Rectal smooth muscle tissue (tissue), 1 donor: Measurements from ENCODE around the gene TNS1.
"Not testable (repeated sequence)": the region's sequence is repeated elsewhere in the genome, so short reads cannot be mapped to it uniquely, and the experiment has no call there.

Experiments used
- H3K27ac ChIP-seq: one replicate; pipeline ENCODE4 v1.7.0; 2013; ENCODE audit warnings: low read depth, low read length, inconsistent platforms
- H3K27me3 ChIP-seq: one replicate; pipeline ENCODE4 v1.7.0; 2013; ENCODE audit warnings: low read length; ENCODE audit not compliant: control insufficient read depth, insufficient read depth
- H3K36me3 ChIP-seq: one replicate; pipeline ENCODE4 v1.7.0; 2013; ENCODE audit warnings: low read length; ENCODE audit not compliant: control insufficient read depth, insufficient read depth
- H3K4me1 ChIP-seq: one replicate; pipeline ENCODE4 v1.7.0; 2013; ENCODE audit warnings: low read length; ENCODE audit not compliant: control insufficient read depth, insufficient read depth
- H3K4me3 ChIP-seq: one replicate; pipeline ENCODE4 v1.7.0; 2013; ENCODE audit warnings: low read length
- H3K9ac ChIP-seq: one replicate; pipeline ENCODE4 v1.7.0; 2013; ENCODE audit warnings: low read length

The TNS1 gene

DNA sequence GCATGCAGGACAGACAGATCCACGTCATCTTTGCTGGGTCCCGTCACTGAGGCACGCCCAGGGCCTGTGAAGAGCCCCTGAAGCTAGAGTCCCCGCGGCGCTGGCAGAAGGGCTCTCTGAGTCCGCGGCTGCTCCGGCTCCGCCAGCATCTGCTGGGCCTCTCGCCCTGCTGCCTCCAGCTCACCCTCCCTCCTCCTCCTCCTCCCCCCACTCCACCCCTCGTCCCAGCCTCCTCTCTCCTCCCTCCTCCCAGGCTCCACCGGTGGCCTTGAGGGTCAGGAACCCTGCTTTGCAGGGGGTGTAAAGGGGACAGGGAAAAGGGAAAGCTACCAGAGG is at the start of gene TNS1:
TNS1 (minus strand) TSS at position 151 of the 336 bp plus-strand sequence; CDS start at position 28, 123 bp downstream.
- Histone ChIP-seq H3K9ac (no peak within 1 kb of the TSS), H3K36me3 (no peaks in the 10 kb centered on the region), H3K4me1 (no peaks in the 10 kb centered on the region), H3K4me3 (peak within 1 kb of the TSS; percentile 41), H3K27me3 (peaks cover 2% of the 10 kb centered on the region), H3K27ac (peak within 1 kb of the TSS; percentile 40)

DNA sequence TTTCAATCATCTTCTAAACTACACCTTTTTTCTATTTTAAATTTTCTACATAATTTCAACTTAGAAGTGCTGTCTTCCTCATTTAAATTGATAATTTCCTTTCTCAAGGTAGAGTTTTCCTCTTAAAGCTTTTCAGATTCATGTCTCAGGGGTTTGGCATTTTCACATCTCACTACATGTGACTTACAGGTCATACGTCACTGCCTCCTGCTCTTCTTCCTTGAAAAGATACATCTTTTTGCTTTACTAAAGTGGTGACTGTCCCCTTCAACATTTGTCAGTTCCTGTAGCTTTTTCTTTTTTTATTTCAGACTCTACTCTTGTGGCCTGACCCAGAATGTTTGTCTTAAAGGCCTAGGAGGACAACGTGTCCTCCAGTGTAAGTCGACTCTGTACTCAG is 49.1 kb upstream of the TNS1 start:
- Histone ChIP-seq H3K27me3 (no peaks in the 10 kb centered on the region), H3K4me3 (no peak overlapping the region), H3K36me3 (no peaks in the 10 kb centered on the region), H3K4me1 (no peaks in the 10 kb centered on the region), H3K9ac (no peak overlapping the region), H3K27ac (no peak overlapping the region)

DNA sequence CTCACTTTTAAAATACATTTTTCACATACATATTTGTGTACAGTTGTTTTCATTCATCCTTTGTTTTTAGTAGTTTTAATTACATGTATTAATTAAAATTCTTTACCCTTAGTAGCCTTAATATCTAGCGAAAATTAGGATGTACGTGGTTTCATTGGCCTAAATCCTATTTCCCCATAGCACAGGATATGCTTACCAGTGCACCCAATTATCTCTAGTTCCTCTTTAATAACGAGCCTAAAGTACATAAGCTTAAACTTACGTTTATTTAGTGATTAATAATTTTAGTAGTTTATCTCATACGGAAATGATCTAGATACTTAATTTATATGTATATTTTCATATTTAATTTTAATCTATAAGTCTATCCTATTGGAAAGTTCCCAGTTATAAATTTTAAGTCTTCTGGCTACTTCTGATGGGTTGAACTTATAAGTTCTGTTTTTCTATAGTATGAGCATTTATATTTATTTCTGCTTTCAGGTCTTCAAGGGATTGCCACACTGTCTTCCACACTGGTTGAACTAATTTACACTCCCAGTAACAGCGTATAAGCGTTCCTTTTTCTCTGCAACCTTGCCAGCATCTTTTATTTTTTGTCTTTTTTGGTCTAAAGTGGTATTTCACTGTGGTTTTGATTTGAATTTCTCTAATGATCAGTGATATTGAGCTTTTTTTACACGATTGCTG is 44.9 kb upstream of the TNS1 start:
- no peaks in the 10 kb centered on the region for H3K36me3 ChIP-seq
- no peak overlapping the region for H3K27ac ChIP-seq
- no peaks in the 10 kb centered on the region for H3K27me3 ChIP-seq
- H3K9ac ChIP-seq = no peak overlapping the region
- H3K4me1 ChIP-seq = no peaks in the 10 kb centered on the region
- no peak overlapping the region for H3K4me3 ChIP-seq

DNA sequence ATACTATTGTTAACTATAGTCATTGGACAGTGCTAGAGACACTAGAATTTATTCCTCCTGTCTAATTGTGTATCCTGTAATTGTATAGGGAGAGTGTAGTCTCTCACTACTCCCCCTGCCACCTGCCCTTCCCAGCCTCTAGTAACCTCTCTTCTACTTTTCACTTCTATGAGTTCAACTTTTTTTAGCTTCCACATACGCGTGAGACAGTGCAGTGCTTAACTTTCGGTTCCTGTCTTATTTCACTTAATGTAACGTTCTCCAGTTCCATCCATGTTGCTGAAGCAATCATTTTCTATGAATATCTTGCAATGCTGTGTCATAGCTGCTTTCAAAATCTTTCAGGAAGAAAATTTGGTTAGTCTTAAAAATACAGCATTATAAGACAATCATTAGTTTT is 43.4 kb upstream of the TNS1 start:
- no peak overlapping the region for H3K4me3 ChIP-seq
- no peak overlapping the region for H3K9ac ChIP-seq
- no peaks in the 10 kb centered on the region for H3K36me3 ChIP-seq
- H3K27ac ChIP-seq = no peak overlapping the region
- no peaks in the 10 kb centered on the region for H3K27me3 ChIP-seq
- H3K4me1 ChIP-seq = no peaks in the 10 kb centered on the region

DNA sequence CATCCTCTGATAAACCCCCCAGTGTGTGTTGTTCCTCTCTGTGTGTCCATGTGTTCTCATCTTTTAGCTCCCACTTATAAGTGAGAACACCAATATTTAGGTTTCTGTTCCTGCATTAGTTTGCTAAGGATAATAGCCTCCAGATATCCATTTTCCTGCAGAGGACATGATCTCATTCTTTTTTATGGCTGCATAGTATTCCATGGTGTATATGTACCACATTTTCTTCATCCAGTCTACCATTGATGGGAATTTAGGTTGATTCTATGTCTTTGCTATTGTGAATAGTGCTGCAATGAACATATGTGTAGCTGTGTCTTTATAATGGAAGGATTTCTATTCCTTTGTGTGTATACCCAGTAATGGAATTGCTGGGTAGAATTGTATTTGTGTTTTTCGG is 41.8 kb upstream of the TNS1 start:
- H3K4me3 ChIP-seq, H3K4me1 ChIP-seq, H3K27me3 ChIP-seq, H3K27ac ChIP-seq, H3K36me3 ChIP-seq, H3K9ac ChIP-seq: not testable (repeated sequence)

DNA sequence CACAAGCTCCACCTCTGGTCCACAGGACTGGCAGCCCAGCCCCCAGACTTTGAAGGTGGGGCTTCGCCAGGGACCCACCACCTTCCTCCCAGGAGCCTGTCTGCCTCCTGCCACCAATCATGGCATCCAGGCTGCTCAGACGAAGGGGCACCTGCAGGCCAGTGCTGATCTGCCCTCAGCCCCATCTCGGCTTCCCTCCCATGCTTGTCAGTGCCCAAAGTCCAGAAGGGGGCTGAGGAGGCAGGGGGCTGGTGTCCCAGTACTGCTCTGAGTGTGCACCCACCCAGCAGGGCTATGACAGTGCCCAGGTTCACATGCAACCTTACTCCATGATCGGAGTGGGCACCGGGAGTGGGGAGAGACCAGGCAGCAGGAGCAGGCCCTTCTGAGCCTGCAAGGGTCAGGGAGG is 40.9 kb upstream of the TNS1 start:
- Histone ChIP-seq H3K27me3 (no peaks in the 10 kb centered on the region), H3K36me3 (no peaks in the 10 kb centered on the region), H3K4me3 (no peak overlapping the region), H3K4me1 (no peaks in the 10 kb centered on the region), H3K9ac (no peak overlapping the region), H3K27ac (no peak overlapping the region)

DNA sequence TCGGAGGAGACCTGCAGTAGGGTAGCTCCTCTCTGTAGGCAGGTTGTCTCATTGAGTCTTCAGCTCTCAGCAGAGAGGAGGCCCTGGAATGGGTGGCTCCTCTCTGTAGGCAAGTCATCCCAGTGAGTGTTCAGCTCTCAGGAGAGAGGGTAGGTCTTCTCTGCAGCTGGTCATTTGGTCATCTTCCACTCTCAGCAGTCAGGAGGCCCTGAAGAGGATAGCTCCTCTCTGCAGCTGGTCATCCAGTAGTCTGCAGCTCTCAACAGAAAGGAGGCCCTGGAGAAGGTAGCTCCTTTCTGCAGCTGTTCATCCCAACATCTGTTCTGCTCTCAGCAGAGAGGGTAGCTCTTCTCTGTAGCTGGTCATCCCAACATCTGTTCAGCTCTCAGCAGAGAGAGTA is 40.3 kb upstream of the TNS1 start:
- no peaks in the 10 kb centered on the region for H3K36me3 ChIP-seq
- H3K27me3 ChIP-seq = no peaks in the 10 kb centered on the region
- no peaks in the 10 kb centered on the region for H3K4me1 ChIP-seq
- H3K4me3 ChIP-seq = no peak overlapping the region
- H3K9ac ChIP-seq = no peak overlapping the region
- no peak overlapping the region for H3K27ac ChIP-seq

DNA sequence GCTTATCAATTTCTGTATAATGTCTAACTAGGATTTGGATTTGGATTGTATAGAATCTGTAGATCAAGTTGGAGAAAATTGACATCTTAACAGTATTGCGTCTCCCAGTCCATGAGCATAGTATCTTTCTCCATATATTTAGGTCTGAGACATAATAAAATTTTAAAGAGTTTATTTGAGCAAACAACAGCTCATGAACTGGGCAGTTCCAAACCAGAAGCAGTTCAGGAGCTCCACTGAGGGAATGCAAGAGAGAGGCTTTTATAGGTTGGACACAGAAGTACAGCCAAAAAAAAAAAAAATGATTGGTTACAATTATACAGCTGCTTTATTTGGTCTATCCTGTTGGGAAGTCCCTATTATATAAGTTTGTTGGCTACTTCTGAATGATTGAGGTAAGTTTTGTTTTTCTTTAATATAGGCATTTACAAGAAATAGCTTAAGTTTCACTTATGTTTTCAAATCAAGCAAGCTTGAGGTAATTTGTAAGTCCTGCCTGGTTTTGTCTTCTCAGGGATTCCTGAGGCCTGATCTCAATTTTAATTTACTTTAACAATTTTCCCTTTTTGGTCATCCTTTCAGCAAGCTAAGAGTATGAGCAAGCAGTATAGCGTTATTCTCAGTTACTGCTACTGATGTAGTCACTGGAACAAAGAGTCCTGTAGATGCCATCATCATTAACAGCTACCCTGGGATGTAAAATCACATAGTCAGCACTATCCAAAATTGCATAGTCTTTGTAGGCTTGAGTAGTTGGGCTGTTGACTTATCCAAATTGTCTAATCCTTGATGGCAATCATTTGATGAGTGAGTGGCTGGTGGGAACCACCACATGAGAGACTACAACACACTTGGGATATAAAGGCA is 38.7 kb upstream of the TNS1 start:
- Histone ChIP-seq H3K27me3 (no peaks in the 10 kb centered on the region), H3K9ac (no peak overlapping the region), H3K27ac (no peak overlapping the region), H3K4me1 (no peaks in the 10 kb centered on the region), H3K36me3 (no peaks in the 10 kb centered on the region), H3K4me3 (no peak overlapping the region)

DNA sequence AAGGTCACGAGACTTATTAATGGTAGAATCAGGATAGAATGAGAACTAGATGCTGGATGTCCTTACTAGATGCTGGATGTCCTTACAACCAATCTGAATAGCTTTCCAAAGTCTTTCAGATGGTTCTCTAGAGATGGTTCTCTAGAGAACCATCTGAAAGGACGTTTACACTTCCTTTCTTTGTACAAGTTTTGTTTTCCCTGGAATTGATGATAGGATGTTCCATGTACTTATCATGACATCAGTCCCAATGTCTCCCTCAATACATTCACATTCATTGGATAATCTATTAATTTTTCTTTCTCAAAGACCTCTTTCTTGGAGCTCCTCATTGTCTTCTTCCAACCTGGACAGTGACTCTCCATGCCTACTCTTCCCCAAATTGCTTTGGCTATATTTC is 38.1 kb upstream of the TNS1 start:
- no peaks in the 10 kb centered on the region for H3K4me1 ChIP-seq
- H3K27ac ChIP-seq = no peak overlapping the region
- no peak overlapping the region for H3K4me3 ChIP-seq
- no peaks in the 10 kb centered on the region for H3K27me3 ChIP-seq
- no peaks in the 10 kb centered on the region for H3K36me3 ChIP-seq
- no peak overlapping the region for H3K9ac ChIP-seq

DNA sequence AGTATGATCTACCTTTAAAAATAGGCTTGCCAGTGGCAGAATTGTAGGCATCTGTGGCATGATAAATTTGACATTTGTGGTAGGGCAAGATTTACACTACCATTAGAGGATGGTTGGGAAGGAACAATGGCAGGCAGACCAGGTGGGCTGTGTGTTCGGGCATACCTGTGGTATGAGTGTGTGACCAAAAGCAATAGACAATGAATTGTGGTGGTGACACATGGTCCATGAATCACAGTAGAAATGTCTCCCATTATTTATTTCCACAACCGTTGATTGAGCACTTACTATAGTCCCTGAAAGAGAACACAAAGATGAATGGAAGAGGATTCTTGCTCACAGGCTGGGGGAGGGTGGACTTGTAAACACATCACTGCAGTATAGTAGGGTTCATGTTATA is 36.4 kb upstream of the TNS1 start:
- Histone ChIP-seq H3K9ac (no peak overlapping the region), H3K4me1 (peaks cover 2% of the 10 kb centered on the region), H3K4me3 (no peak overlapping the region), H3K27me3 (no peaks in the 10 kb centered on the region), H3K36me3 (no peaks in the 10 kb centered on the region), H3K27ac (no peak overlapping the region)

DNA sequence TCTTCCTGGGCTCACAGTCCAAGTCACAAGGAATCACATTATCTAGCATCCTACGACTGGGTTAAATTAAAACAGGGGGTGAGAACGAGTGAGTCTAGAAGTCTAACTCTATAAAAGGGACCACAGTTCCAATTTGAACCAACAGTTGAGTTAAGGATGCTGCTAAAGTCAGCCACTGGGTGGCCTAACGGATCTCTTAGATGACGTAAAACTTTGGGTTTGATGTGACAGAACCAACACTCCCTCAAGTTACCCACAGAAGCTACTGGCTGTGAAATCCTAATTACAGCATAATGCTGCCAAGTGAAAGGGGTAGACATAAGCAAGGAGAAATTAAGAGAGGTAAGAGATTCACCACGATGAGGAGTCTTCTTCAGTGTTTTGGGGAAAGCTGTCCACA is 33.6 kb upstream of the TNS1 start:
- Histone ChIP-seq H3K4me1 (peaks cover 2% of the 10 kb centered on the region), H3K36me3 (no peaks in the 10 kb centered on the region), H3K4me3 (no peak overlapping the region), H3K27me3 (no peaks in the 10 kb centered on the region), H3K27ac (no peak overlapping the region), H3K9ac (no peak overlapping the region)

DNA sequence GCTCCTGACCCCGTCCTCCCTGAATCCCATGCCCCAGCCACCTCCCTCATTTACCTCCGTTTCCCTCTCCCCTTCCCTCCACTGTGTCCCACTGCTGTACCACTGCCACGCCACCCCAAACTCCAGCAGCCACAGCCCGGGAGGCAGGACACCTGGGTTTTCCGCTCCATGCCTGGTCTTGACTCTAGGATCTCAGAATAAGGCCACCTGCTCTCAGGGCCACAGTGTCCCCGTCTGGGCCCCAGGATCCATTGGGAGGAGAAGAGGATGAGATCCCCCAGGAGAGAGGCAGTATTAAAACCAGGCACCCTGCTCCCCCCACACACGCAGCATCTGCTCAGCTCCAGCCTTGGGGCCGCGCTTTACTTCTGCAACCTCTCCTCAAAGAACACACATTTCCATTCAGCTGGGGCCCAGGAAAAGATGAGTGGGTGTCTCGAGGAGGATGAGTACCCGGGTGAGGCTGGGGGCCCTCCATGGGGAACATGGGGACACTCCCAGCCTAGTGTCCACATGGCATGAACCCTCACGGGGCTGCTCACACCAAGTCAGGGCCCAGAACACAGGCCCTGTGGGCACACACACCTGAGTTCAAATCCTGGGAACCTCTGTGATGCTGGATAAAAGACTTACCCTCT is 32.8 kb upstream of the TNS1 start:
- peaks cover 2% of the 10 kb centered on the region for H3K4me1 ChIP-seq
- no peak overlapping the region for H3K9ac ChIP-seq
- no peak overlapping the region for H3K4me3 ChIP-seq

More for the DNA sequence above, 32.8 kb upstream of the TNS1 start:
- Histone ChIP-seq H3K36me3 (no peaks in the 10 kb centered on the region), H3K27ac (no peak overlapping the region), H3K27me3 (no peaks in the 10 kb centered on the region)
